CD4-positive, alpha-beta T cell (primary cell): ENCODE data around the gene PLEKHA7. TPM values are rescaled to one million over a fixed set of nuclear protein-coding genes. Genes with fewer than 3 reads are reported as not detected.
A peak's percentile ranks its signal among the peaks of the same experiment; 100 is the strongest.

Experiments used
- ATAC-seq: fragments of 200-7000 bp; cut with Tn5 transposase; one replicate; pipeline ENCODE4 v1.10.0; 2022; ENCODE audit warnings: mild to moderate bottlenecking; ENCODE audit not compliant: poor library complexity
- CTCF ChIA-PET: fragments of 350-600 bp; sonication (Branson Sonifier 250); formaldehyde crosslinking; loops from one replicate; lab custom pipeline; 2021; ENCODE audit warnings: antibody characterized with exemption, inconsistent platforms; lab: Charles Lee
- POLR2A ChIA-PET: fragments of 350-600 bp; sonication (Branson Sonifier 250); formaldehyde crosslinking; loops from one replicate; lab custom pipeline; 2021; ENCODE audit warnings: antibody characterized with exemption, inconsistent platforms; lab: Charles Lee
- DNase-seq, 14 experiments: peaks; one replicate each; pipeline ENCODE4 v3.0.0-alpha.2; 2013 to 2020; ENCODE audit warnings: mixed read lengths in 2 of 14
- H3K27ac ChIP-seq, 2 donors: one replicate each; pipeline versions ENCODE4 v1.5.1 to v1.7.0; 2013; ENCODE audit warnings: low read length in 2 of 2, low read depth in 1 of 2, mild to moderate bottlenecking in 1 of 2
- H3K27me3 ChIP-seq, 2 experiments: 1 replicate in 1 of 2; 2 replicates in 1 of 2; pipeline versions ENCODE4 v1.6.1 to v1.7.0; 2013; ENCODE audit warnings: low read length in 2 of 2, control low read depth in 1 of 2, mild to moderate bottlenecking in 1 of 2, moderate library complexity in 1 of 2; ENCODE audit not compliant: insufficient read depth in 2 of 2, control insufficient read depth in 1 of 2
- H3K36me3 ChIP-seq: one replicate; pipeline ENCODE4 v1.6.1; 2013; ENCODE audit warnings: low read length, control low read depth; ENCODE audit not compliant: insufficient read depth
- H3K4me1 ChIP-seq: one replicate; pipeline ENCODE4 v1.6.1; 2013; ENCODE audit warnings: low read length, control low read depth; ENCODE audit not compliant: insufficient read depth
- H3K4me3 ChIP-seq: one replicate; pipeline ENCODE4 v1.5.1; 2013; ENCODE audit warnings: mild to moderate bottlenecking, low read length, moderate library complexity
- H3K9me3 ChIP-seq, 2 experiments: 1 replicate in 1 of 2; 2 replicates in 1 of 2; pipeline versions ENCODE4 v1.6.1 to v1.7.0; 2013; ENCODE audit warnings: low read length in 2 of 2, mild to moderate bottlenecking in 2 of 2, control low read depth in 1 of 2, moderate library complexity in 1 of 2; ENCODE audit not compliant: control insufficient read depth in 1 of 2, insufficient read depth in 1 of 2
- H3K27ac Mint-ChIP-seq: one replicate; pipeline ENCODE4 v1.8.0; 2020; ENCODE audit warnings: mixed read lengths
- H3K27me3 Mint-ChIP-seq: one replicate; pipeline ENCODE4 v1.8.0; 2021; ENCODE audit warnings: mixed read lengths
- H3K36me3 Mint-ChIP-seq: one replicate; pipeline ENCODE4 v1.8.0; 2021; ENCODE audit warnings: low read depth, mixed read lengths
- H3K4me1 Mint-ChIP-seq: one replicate; pipeline ENCODE4 v1.8.0; 2021; ENCODE audit warnings: low read depth, mixed read lengths
- H3K4me3 Mint-ChIP-seq: one replicate; pipeline ENCODE4 v1.8.0; 2020; ENCODE audit warnings: mild to moderate bottlenecking, mixed read lengths
- H3K9me3 Mint-ChIP-seq: one replicate; pipeline ENCODE4 v1.8.0; 2020; ENCODE audit warnings: mixed read lengths
- intact Hi-C, 2 experiments: fragments of 100-400 bp; cut with DNase I in 1 of 2; cut with micrococcal nuclease in 1 of 2; formaldehyde crosslinking; loops; one replicate each; pipeline versions ENCODE4 v1.15.1 to v1.9.0; 2023 to 2025; cut with DNase I, micrococcal nuclease
- total RNA-seq, 174 experiments: library from RNA in 2 of 174; stranded (reverse) in 2 of 174; gene quantifications; one replicate each; pipeline ENCODE4 v1.2.3 and lab custom pipeline; 2021 to 2026
- TF ChIP-seq, protein P1 (sequence below): fragments of 200-600 bp; IDR thresholded peaks from one replicate; pipeline ENCODE4 v1.8.0; 2022; ENCODE audit warnings: antibody characterized with exemption, mild to moderate bottlenecking

The PLEKHA7 gene
- total RNA-seq, 2 experiments from 2014 or later, result 4.5 to 4.8 TPM

DNA sequence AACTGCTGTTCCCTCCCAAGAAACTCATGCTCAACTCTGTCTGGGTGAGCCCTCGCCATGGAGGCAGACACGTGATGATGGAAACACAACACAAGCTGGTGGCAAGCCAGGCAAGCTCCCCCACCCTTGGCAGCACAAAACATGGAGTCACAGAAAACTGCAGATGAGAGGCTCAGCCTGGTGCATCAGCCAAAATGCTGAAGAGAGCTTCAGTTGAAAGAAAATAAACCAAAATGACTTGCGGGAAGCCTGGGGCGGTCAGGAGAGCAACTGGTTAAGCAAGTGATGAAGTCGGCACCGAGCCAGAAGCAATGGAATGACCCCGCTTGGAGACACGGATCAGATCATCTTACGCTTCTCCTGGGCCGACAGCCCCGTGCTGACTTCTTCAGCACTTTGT, 207.4 kb downstream of the PLEKHA7 start:
- TF ChIP-seq, protein P1, sequence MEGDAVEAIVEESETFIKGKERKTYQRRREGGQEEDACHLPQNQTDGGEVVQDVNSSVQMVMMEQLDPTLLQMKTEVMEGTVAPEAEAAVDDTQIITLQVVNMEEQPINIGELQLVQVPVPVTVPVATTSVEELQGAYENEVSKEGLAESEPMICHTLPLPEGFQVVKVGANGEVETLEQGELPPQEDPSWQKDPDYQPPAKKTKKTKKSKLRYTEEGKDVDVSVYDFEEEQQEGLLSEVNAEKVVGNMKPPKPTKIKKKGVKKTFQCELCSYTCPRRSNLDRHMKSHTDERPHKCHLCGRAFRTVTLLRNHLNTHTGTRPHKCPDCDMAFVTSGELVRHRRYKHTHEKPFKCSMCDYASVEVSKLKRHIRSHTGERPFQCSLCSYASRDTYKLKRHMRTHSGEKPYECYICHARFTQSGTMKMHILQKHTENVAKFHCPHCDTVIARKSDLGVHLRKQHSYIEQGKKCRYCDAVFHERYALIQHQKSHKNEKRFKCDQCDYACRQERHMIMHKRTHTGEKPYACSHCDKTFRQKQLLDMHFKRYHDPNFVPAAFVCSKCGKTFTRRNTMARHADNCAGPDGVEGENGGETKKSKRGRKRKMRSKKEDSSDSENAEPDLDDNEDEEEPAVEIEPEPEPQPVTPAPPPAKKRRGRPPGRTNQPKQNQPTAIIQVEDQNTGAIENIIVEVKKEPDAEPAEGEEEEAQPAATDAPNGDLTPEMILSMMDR, result no peak
- Histone ChIP-seq H3K9me3 (no peaks in the 10 kb centered on the region), H3K4me1 (peaks cover 29% of the 10 kb centered on the region), H3K27ac (no peak overlapping the region), H3K4me3 (no peak overlapping the region), H3K27me3 (no peaks in the 10 kb centered on the region), H3K36me3 (no peaks in the 10 kb centered on the region)
- DNase-seq (no peak), ATAC-seq (no peak)
- ChIA-PET POLR2A (no interaction called here), CTCF (no interaction called here)
- no peak overlapping the region for H3K27ac Mint-ChIP-seq
- no peaks in the 10 kb centered on the region for H3K9me3 Mint-ChIP-seq
- H3K27me3 Mint-ChIP-seq, result no peaks in the 10 kb centered on the region
- intact Hi-C loops, result no loop called here
- no peaks in the 10 kb centered on the region for H3K4me1 Mint-ChIP-seq
- no peak overlapping the region for H3K4me3 Mint-ChIP-seq
- no peaks in the 10 kb centered on the region for H3K36me3 Mint-ChIP-seq

DNA sequence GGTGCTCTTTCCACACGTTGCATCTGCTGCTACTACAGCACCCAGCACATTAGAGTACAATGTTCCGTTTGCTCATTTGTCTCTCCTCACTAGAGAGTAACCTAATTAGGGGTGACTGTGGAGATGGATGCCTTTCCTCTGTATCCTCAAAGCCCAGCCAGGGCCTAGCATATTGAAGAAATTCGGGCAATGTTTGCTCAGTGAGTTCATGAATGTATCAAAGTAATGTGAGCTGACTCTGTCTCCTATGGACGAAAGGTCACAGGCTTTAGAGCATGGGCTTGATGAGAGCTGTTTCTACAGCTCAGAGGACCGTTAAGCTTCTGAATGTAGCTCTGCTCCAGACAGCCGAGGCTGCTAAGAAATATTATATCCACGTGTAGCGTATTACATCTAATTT, 208.3 kb downstream of the PLEKHA7 start:
- intact Hi-C loops, result no loop called here
- TF ChIP-seq, protein P1, result no peak
- CTCF ChIA-PET, result no interaction called here
- H3K4me1 ChIP-seq, result peaks cover 29% of the 10 kb centered on the region
- no peak overlapping the region for H3K4me3 ChIP-seq
- H3K4me3 Mint-ChIP-seq, result no peak overlapping the region
- H3K36me3 Mint-ChIP-seq, result no peaks in the 10 kb centered on the region
- no peaks in the 10 kb centered on the region for H3K9me3 Mint-ChIP-seq
- no peak overlapping the region for H3K27ac ChIP-seq
- POLR2A ChIA-PET, result no interaction called here
- no peaks in the 10 kb centered on the region for H3K9me3 ChIP-seq
- ATAC-seq (no peak), DNase-seq (no peak)
- H3K27ac Mint-ChIP-seq, result no peak overlapping the region
- H3K4me1 Mint-ChIP-seq, result no peaks in the 10 kb centered on the region
- H3K27me3 Mint-ChIP-seq, result no peaks in the 10 kb centered on the region
- no peaks in the 10 kb centered on the region for H3K27me3 ChIP-seq
- no peaks in the 10 kb centered on the region for H3K36me3 ChIP-seq

DNA sequence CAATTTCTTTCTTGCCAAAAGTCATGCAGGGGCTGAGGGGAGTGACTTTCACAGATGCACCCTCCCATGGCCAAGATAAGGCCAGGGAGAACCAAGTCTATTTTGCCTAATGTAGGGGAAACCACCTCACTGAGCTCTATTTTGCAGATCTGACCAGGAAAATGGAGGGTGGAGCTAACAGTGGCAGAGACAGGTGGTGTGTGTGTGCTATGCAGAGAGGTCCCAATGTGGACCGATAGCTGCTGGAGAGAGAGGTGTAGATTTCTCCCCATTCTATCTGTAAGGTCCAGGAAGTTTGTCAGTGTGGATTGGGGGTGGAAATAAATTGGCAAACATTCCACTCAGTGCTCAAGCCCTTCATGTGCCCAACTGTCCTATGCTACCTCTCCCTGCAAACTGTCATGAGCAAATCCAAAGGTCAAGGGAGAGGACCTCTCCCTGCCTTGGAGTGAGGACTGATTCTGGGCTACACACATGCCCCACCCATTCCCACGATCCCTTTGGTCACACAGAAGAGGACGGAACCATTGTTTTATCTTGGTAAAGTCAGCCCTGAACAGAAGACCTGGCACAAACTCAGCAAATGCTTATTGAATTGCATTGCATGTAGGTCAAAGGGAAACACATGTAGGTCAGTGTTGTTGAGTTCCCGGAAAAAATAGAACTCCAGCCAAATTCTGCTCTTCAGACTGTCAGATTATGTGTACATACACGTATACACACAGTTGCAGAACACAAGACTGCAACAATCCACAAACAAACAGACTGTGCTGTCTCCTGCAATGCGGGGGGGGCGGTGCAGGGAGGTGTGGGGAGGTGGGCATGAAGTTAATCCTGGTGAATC, 209.9 kb downstream of the PLEKHA7 start:
- H3K4me3 ChIP-seq, result no peak overlapping the region
- ChIA-PET CTCF (no interaction called here), POLR2A (no interaction called here)
- no peaks in the 10 kb centered on the region for H3K36me3 ChIP-seq
- H3K27ac ChIP-seq, result peak overlapping the region in 1 of 2 donors; percentile 0
- peak overlapping the region; percentile 40 for H3K27ac Mint-ChIP-seq
- no peak overlapping the region for H3K4me3 Mint-ChIP-seq
- H3K4me1 Mint-ChIP-seq, result no peaks in the 10 kb centered on the region
- H3K9me3 ChIP-seq, result no peaks in the 10 kb centered on the region
- no peaks in the 10 kb centered on the region for H3K9me3 Mint-ChIP-seq
- H3K27me3 Mint-ChIP-seq, result no peaks in the 10 kb centered on the region
- DNase-seq (peak in 1 of 14 experiments; percentile 25), ATAC-seq (no peak)
- H3K36me3 Mint-ChIP-seq, result no peaks in the 10 kb centered on the region
- peaks cover 34% of the 10 kb centered on the region for H3K4me1 ChIP-seq
- no peaks in the 10 kb centered on the region for H3K27me3 ChIP-seq
- intact Hi-C loops, result no loop called here
- TF ChIP-seq, protein P1, result no peak
